HG02852 (cell line): ENCODE results near the gene POLR1F.
"Not testable (repeated sequence)": the region's sequence is repeated elsewhere in the genome, so short reads cannot be mapped to it uniquely, and the experiment has no call there.

Source experiments
- ATAC-seq: cut with Tn5 transposase; IDR thresholded peaks from one replicate; pipeline ENCODE4 v1.9.1; 2021; ENCODE audit warnings: mild to moderate bottlenecking, moderate library complexity; ENCODE audit not compliant: unreplicated experiment

POLR1F gene

GRCh38 chr7:19708397-19709248, at the start of gene POLR1F:
Gene POLR1F (minus strand): TSS chr7:19709037. CDS start chr7:19709016, 21 bp downstream.
- ATAC-seq: peak; percentile 98

- ATAC-seq: no peak
Measured at GRCh38 chr7:19754521-19755116, 45.8 kb upstream of the POLR1F start.

- no peak for ATAC-seq
Measured at GRCh38 chr7:19752020-19752419, 43.2 kb upstream of the POLR1F start.

GRCh38 chr7:19749658-19750057, 40.8 kb upstream of the POLR1F start:
- ATAC-seq: no peak

GRCh38 chr7:19747740-19748339, 39.0 kb upstream of the POLR1F start:
- peak; percentile 58 for ATAC-seq

GRCh38 chr7:19744075-19744474, 35.2 kb upstream of the POLR1F start:
- no peak for ATAC-seq

GRCh38 chr7:19728716-19729115, 19.9 kb upstream of the POLR1F start:
- ATAC-seq: no peak

- ATAC-seq: no peak
Measured at GRCh38 chr7:19725770-19726169, 16.9 kb upstream of the POLR1F start.

- ATAC-seq: no peak
Measured at GRCh38 chr7:19715499-19715898, 6.7 kb upstream of the POLR1F start.

GRCh38 chr7:19713676-19714075, 4.8 kb upstream of the POLR1F start:
- ATAC-seq: no peak

- peak; percentile 0 for ATAC-seq
Measured at GRCh38 chr7:19709249-19709578, 377 bp upstream of the POLR1F start.

GRCh38 chr7:19707240-19707639, 1.6 kb downstream of the POLR1F start:
- ATAC-seq: no peak

GRCh38 chr7:19705663-19706062, 3.2 kb downstream of the POLR1F start:
- no peak for ATAC-seq

- no peak for ATAC-seq
Measured at GRCh38 chr7:19701471-19701870, 7.4 kb downstream of the POLR1F start.

GRCh38 chr7:19700936-19701335, 7.9 kb downstream of the POLR1F start:
- ATAC-seq: no peak

GRCh38 chr7:19698331-19698730, 10.5 kb downstream of the POLR1F start:
- ATAC-seq: no peak

GRCh38 chr7:19696926-19697325, 11.9 kb downstream of the POLR1F start:
- ATAC-seq: no peak

- no peak for ATAC-seq
Measured at GRCh38 chr7:19692111-19692828, 16.6 kb downstream of the POLR1F start.

GRCh38 chr7:19690736-19691135, 18.1 kb downstream of the POLR1F start:
- ATAC-seq: no peak

- not testable (repeated sequence) for ATAC-seq
Measured at GRCh38 chr7:19689130-19689529, 19.7 kb downstream of the POLR1F start.

- no peak for ATAC-seq
Measured at GRCh38 chr7:19681596-19681995, 27.2 kb downstream of the POLR1F start.
